Astrocyte of the cerebellum (primary cell): ENCODE data around the gene KCNG2.

Experiments
- DNase-seq: peaks from one replicate; pipeline ENCODE4 v3.0.0-alpha.2; 2011; ENCODE audit warnings: low read depth
- H3K4me3 ChIP-seq: 2 replicates; pipeline ENCODE4 v1.5.1; 2011; ENCODE audit warnings: mild to moderate bottlenecking, low read depth, low read length, moderate library complexity
- in situ Hi-C: cut with HindIII; loops from 2 replicates; pipeline ENCODE4 v1.10.0; 2017; ENCODE audit warnings: low sequenced_read_pairs
- TF ChIP-seq, protein P1 (sequence below): IDR thresholded peaks from 2 replicates; pipeline ENCODE4 v1.5.1; 2012; ENCODE audit warnings: low read length, low read depth, moderate library complexity, mild to moderate bottlenecking; ENCODE audit errors: missing control alignments

Gene KCNG2

GRCh38 chr18:79872527-79873444 is 75.0 kb downstream of the KCNG2 start:
- DNase-seq = no peak
- TF ChIP-seq, protein P1, sequence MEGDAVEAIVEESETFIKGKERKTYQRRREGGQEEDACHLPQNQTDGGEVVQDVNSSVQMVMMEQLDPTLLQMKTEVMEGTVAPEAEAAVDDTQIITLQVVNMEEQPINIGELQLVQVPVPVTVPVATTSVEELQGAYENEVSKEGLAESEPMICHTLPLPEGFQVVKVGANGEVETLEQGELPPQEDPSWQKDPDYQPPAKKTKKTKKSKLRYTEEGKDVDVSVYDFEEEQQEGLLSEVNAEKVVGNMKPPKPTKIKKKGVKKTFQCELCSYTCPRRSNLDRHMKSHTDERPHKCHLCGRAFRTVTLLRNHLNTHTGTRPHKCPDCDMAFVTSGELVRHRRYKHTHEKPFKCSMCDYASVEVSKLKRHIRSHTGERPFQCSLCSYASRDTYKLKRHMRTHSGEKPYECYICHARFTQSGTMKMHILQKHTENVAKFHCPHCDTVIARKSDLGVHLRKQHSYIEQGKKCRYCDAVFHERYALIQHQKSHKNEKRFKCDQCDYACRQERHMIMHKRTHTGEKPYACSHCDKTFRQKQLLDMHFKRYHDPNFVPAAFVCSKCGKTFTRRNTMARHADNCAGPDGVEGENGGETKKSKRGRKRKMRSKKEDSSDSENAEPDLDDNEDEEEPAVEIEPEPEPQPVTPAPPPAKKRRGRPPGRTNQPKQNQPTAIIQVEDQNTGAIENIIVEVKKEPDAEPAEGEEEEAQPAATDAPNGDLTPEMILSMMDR = no peak
- H3K4me3 ChIP-seq = no peak overlapping the region
- in situ Hi-C loops = no loop called here

DNA sequence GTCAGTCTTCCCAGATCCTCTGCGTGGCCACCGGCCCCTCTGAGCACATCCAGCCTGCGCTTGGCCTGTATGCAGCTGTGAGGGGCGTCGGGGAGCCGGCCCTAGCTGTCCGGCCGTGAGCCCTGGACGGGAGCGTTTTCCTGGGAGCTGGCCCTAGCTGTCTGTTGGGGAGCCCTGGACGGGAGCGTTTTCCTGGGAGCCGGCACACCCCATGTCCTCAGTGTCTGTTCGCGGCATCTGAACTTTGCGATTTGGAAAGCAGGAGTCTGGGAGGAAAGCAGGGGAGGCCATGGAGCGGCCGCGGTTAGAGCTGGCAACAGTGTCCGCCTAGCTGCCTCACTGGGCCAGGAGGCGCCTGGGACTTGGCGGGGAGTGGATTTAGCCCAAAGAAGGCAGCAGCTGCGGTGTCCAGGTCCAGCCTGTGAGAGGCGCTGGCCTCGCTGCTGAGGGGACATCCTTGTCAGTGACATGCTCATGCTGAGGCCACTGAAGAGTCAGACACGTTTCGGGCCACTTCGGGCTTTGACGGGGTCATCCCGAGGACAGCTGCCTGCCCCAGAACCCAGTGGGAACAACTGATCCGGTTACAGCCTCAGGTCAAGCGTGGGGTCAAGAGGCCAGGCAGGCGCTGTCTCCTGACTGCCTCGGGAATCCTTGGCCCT is 75.8 kb downstream of the KCNG2 start:
- no peak for DNase-seq
- in situ Hi-C loops = no loop called here
- TF ChIP-seq, protein P1 = no peak
- H3K4me3 ChIP-seq = no peak overlapping the region

DNA sequence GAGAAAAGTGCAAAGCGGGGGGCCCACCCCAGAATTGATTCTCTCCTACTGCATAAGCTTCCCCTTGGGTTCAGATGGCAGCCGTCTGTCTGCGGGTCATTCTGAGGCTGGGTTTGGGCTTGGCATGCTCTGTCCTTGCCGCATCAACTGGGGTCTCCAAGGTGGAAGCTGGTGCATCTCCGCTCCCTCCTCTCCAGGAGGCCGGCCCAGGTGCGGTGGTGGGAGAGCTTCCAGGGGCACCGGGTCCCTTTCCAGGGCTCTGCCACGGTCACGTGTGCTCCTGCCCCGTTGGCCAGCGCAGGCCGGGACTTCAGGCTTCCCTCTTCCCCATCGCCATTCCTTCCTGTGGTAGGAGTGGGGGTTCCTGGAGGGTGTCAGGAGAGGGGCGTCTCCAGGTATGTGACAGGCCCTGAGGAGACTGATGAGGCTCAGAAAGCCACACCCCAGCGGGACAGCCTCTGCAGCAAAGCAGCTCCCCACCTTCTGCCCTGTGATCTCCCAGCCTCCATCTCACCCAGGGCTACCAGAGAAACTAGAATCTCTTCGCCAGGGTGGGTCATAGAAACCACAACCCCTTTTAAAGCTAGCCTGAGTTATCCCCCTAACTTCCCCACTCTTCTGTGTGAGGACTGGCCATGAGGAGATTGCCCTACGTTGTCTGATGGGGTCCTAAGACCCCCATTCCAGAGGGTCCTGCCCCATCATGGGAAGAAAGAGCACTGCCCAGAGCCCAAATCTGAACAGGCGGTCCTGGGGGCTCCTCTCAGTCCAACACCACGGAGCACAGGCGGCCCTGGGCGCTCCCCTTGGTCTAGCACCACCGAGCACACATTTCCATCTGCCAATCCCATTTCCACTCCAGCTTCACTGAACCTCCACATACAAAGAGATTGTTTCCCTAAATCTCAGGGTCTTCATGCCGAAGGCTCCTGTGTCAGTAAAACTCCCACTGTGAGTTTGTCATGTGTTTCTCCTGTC is 77.1 kb downstream of the KCNG2 start:
- no peak for DNase-seq
- in situ Hi-C loops = loop anchor here (5.0 kb wide), 1 partner anchor 48 kb away; no protein-coding TSS in a partner anchor
- no peak overlapping the region for H3K4me3 ChIP-seq
- TF ChIP-seq, protein P1 = no peak

GRCh38 chr18:79875531-79875919 is 77.8 kb downstream of the KCNG2 start:
- TF ChIP-seq, protein P1 = no peak
- in situ Hi-C loops = loop anchor here (5.0 kb wide), 1 partner anchor 48 kb away; no protein-coding TSS in a partner anchor
- DNase-seq = no peak

GRCh38 chr18:79875931-79876461 is 78.3 kb downstream of the KCNG2 start:
- in situ Hi-C loops = loop anchor here (5.0 kb wide), 1 partner anchor 49 kb away; no protein-coding TSS in a partner anchor
- TF ChIP-seq, protein P1 = no peak
- H3K4me3 ChIP-seq = no peak overlapping the region
- DNase-seq = no peak

More at GRCh38 chr18:79875531-79875919, 77.8 kb downstream of the KCNG2 start:
- no peak overlapping the region for H3K4me3 ChIP-seq

- in situ Hi-C loops = loop anchor here (5.0 kb wide), 1 partner anchor 49 kb away; no protein-coding TSS in a partner anchor
- no peak overlapping the region for H3K4me3 ChIP-seq
- TF ChIP-seq, protein P1 = no peak
- no peak for DNase-seq
Observed at GRCh38 chr18:79876497-79876896, 78.8 kb downstream of the KCNG2 start.
